Placental epithelial cell (primary cell): ENCODE measurements around the gene B9D2. TPM values are rescaled to one million over a fixed set of nuclear protein-coding genes. Genes with fewer than 3 reads are reported as not detected.

Experiments used
- total RNA-seq: library from RNA; depleted of rRNA; stranded (reverse); fragments of >200 nt; gene quantifications from 2 replicates; pipeline ENCODE4 v1.2.3, GENCODE V29; 2012

Gene B9D2
- 3.9 and 7.9 TPM in 2 replicates for total RNA-seq

GRCh38 chr19:41363753-41364523 lies at the start of gene B9D2:
Gene B9D2 (minus strand): TSS chr19:41364149. CDS start chr19:41363519, 630 bp downstream.

GRCh38 chr19:41397086-41398049 lies 33.4 kb upstream of the B9D2 start, which contains the start of the genes BCKDHA and EXOSC5:
Gene BCKDHA (plus strand): TSS chr19:41397818. CDS start chr19:41397828, 10 bp downstream.
Gene EXOSC5 (minus strand): TSS chr19:41397359. CDS start chr19:41397328, 31 bp downstream.

DNA sequence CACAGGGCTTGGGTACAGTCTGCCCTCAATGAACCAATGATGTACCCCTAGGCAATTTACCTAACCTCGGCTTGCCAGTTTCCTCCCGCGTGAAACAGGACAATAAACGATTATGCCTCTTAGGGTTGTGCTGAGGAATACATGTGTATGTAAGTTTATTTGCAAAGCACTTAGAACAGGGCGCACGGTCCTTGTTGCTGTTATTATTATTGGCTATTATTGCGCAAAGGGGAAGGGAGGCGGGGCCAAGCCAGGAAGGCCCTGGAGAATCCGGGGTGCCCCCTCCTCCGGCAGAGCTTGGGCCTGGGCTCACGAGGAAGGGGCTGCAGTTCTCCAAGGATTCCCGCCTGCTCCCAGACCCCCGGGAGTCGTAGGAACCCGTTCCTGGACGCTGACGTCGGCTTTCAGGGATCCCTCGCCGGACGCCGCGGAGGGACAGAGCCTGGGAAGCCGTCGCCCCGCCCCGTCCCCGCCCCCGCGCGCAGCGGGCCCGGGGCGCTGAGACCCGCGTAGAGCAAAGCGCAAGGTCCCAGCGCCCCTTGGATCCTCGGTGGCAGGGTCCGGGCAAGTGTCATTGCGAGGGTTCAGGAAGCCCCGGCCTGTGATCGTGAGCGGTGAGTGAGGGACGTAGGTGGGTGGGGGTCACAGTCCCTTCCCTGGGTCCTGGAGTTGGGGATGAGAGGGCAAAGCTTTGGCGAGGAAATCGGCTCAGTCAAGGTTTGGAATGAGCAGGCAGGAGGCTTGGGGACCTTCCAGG lies 12.5 kb upstream of the B9D2 start, which contains the start of gene TMEM91:
TSS of gene TMEM91 (plus strand) at position 293 of the 757 bp plus-strand sequence. CDS start 1,777 bp downstream, outside the sequence.

GRCh38 chr19:41353466-41354342 lies 10.2 kb downstream of the B9D2 start, which contains the start of gene TGFB1:
Gene TGFB1 (minus strand): TSS chr19:41353922. CDS start chr19:41353044, 878 bp downstream.

DNA sequence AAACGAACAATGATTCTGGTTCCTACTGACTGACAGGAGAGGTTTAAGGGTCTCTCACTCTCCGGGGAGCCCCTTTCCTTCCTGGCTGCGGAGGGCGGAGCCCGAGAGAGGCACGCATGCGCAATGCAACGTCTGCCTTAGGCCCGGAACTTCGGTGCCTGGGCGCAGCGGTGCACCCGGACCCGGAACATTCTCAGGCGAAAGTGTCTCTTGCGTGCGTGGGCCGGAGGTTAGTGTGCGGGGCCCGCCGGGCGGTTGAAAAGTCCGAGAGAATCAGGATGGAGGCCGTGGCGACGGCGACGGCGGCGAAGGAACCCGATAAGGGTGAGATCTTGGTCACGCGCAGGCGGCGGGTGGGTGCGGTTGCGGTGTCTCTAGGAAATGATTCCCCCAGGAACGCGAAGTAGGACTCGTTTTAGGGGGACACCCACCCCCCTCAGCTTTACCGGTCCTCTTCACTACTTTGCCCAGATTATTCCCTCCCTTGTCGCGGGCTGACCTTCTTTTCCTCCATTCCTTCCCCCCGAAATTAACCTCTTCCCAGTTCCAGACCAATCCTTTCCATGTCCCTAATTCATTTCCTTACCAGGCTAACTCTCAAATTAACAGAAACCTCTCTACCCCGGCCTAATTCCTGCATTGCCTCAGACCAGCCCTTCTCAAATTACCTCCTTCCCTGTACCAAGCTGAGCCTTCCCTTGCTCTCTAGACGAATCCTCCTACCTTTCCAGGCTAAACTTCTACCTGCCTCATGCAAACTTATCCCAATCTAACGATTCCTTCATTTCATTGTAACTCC lies 53.7 kb downstream of the B9D2 start, which contains the start of gene CCDC97:
TSS of gene CCDC97 (plus strand) at position 140 of the 799 bp plus-strand sequence. CDS start at position 279, 139 bp downstream.

Other genes starting within 250 kb of the B9D2 start
- not detected in 2 replicates for gene CYP2F1, start 249.7 kb downstream of the B9D2 start, total RNA-seq
- 0.39 and 1.7 TPM in 2 replicates for gene CYP2S1, start 170.9 kb downstream of the B9D2 start, total RNA-seq
- gene AXL, start 144.9 kb downstream of the B9D2 start, total RNA-seq, result 66.0 and 380 TPM in 2 replicates
- 133 and 139 TPM in 2 replicates for gene HNRNPUL1, start 99.8 kb downstream of the B9D2 start, total RNA-seq
- gene CCDC97, start 54.0 kb downstream of the B9D2 start, total RNA-seq, result 12.2 and 14.2 TPM in 2 replicates
- 10.8 and 29.8 TPM in 2 replicates for gene TGFB1, start 10.2 kb downstream of the B9D2 start, total RNA-seq
- 3.4 and 12.2 TPM in 2 replicates for gene TMEM91, start 12.4 kb upstream of the B9D2 start, total RNA-seq
- gene EXOSC5, start 33.2 kb upstream of the B9D2 start, total RNA-seq, result 11.4 and 16.2 TPM in 2 replicates
- 34.7 and 41.2 TPM in 2 replicates for gene BCKDHA, start 33.7 kb upstream of the B9D2 start, total RNA-seq
- 4.4 and 6.3 TPM in 2 replicates for gene B3GNT8, start 63.2 kb upstream of the B9D2 start, total RNA-seq
- 42.4 and 46.4 TPM in 2 replicates for gene DMAC2, start 75.8 kb upstream of the B9D2 start, total RNA-seq
- not detected in 2 replicates for gene ERICH4, start 79.0 kb upstream of the B9D2 start, total RNA-seq
- gene CEACAM21, start 212.0 kb upstream of the B9D2 start, total RNA-seq, result not detected in 2 replicates